ENCODE data around the gene CCND3.

- no peak for TF ChIP-seq CTCF (IDR thresholded peaks at IDR 0.05; ENCODE audit: low read length)
- TF ChIP-seq EZH2 (optimal IDR thresholded peaks at IDR 0.05; ENCODE audit: low read depth, low read length), result no peak
- no peak for TF ChIP-seq EZH2phosphoT487 (IDR thresholded peaks at IDR 0.05; ENCODE audit: low read length)
Measured at GRCh38 chr6:41964201-41964887, 22.7 kb upstream of the CCND3 start.

Measured in MM.1S (cell line).